SK-N-SH treated with all-trans-retinoic acid at 6 μM for 48 hours (cell line): ENCODE results near the gene SETD6.

Experiments used
- ESRRG ChIP-seq: fragments of 250-450 bp; sonication (Bioruptor Pico); IDR thresholded peaks from 2 replicates; pipeline ENCODE4 v1.6.1; 2021; ENCODE audit warnings: mild to moderate bottlenecking
- TOX ChIP-seq: fragments of 250-450 bp; sonication (Bioruptor Pico); IDR thresholded peaks from 2 replicates; pipeline ENCODE4 v1.8.0; 2021; ENCODE audit warnings: mild to moderate bottlenecking, moderate library complexity, borderline replicate concordance
- ZNF8 ChIP-seq: fragments of 450-650 bp; formaldehyde crosslinking; IDR thresholded peaks from 2 replicates; pipeline ENCODE4 v1.5.0; 2020; ENCODE audit warnings: mild to moderate bottlenecking, moderate library complexity
- TF ChIP-seq, protein P1 (sequence below): fragments of 250-450 bp; sonication (Bioruptor Pico); IDR thresholded peaks from 2 replicates; pipeline ENCODE4 v1.8.0; 2020; ENCODE audit warnings: mild to moderate bottlenecking, moderate library complexity, borderline replicate concordance
- TF ChIP-seq, protein P2 (sequence below): fragments of 250-450 bp; sonication (Bioruptor Pico); IDR thresholded peaks from 2 replicates; pipeline ENCODE4 v1.8.0; 2021; ENCODE audit warnings: low read depth, mild to moderate bottlenecking, moderate library complexity, borderline replicate concordance

DNA sequence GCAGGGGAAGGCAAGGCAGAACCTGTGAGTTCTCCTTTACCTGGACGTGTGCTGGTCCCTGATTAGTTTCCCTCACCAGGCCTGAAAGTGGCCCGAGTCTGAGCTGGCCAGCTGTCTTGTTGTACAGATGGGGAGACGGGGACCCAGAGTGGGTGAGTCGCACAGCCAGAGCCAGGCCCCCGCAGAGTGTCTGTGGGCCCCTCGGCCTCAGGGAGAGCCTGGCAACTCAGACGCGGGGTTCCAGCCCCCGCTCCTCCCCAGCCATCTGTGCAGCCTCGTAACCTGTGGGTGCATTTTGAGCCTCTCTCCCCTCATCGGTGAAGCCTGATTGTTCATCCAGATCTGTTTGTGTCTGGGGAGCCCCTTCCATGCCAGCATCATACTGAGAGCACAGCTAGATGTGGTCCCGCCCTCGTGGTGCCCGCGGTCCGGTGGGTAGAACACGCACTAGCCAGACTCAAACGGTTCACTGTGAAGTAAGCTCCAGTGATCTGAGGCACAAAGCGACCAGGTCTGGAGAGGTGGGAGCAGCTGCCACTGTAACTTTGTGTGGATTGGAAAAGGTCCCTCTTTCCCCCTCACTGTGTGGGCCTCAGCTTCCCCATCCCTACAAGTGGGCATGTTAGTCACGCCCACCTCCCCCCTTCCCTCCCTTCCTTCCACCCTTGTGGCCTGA, 21.4 kb upstream of the SETD6 start:
- TF ChIP-seq, protein P1, sequence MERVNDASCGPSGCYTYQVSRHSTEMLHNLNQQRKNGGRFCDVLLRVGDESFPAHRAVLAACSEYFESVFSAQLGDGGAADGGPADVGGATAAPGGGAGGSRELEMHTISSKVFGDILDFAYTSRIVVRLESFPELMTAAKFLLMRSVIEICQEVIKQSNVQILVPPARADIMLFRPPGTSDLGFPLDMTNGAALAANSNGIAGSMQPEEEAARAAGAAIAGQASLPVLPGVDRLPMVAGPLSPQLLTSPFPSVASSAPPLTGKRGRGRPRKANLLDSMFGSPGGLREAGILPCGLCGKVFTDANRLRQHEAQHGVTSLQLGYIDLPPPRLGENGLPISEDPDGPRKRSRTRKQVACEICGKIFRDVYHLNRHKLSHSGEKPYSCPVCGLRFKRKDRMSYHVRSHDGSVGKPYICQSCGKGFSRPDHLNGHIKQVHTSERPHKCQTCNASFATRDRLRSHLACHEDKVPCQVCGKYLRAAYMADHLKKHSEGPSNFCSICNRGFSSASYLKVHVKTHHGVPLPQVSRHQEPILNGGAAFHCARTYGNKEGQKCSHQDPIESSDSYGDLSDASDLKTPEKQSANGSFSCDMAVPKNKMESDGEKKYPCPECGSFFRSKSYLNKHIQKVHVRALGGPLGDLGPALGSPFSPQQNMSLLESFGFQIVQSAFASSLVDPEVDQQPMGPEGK (CRISPR knock-in tag) = no peak
- TF ChIP-seq, protein P2, sequence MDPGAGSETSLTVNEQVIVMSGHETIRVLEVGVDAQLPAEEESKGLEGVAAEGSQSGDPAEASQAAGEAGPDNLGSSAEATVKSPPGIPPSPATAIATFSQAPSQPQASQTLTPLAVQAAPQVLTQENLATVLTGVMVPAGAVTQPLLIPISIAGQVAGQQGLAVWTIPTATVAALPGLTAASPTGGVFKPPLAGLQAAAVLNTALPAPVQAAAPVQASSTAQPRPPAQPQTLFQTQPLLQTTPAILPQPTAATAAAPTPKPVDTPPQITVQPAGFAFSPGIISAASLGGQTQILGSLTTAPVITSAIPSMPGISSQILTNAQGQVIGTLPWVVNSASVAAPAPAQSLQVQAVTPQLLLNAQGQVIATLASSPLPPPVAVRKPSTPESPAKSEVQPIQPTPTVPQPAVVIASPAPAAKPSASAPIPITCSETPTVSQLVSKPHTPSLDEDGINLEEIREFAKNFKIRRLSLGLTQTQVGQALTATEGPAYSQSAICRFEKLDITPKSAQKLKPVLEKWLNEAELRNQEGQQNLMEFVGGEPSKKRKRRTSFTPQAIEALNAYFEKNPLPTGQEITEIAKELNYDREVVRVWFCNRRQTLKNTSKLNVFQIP (CRISPR knock-in tag) = no peak
- no peak for TF ChIP-seq ESRRG
- TF ChIP-seq ZNF8 (CRISPR knock-in tag) = no peak
- no peak for TF ChIP-seq TOX (CRISPR knock-in tag)
